Thyroid gland (tissue), 4 donors: ENCODE data around the gene PTPRJ.

Experiments
- POLR2A ChIP-seq, 2 donors: fragments of 450-650 bp; IDR thresholded peaks; one replicate each; pipeline ENCODE4 v1.6.1; 2017; ENCODE audit warnings: antibody characterized with exemption in 2 of 2, mild to moderate bottlenecking in 2 of 2, moderate library complexity in 1 of 2
- TF ChIP-seq, protein P1 (sequence below), 6 experiments: fragments of 200-600 bp in 3 of 6; fragments of 450-650 bp in 3 of 6; sonication (generic) in 3 of 6; IDR thresholded peaks; one replicate each; pipeline ENCODE4 v1.5.1; 2016 to 2019; ENCODE audit warnings: antibody characterized with exemption in 6 of 6, mild to moderate bottlenecking in 2 of 6, inconsistent platforms in 1 of 6, moderate library complexity in 1 of 6

- TF ChIP-seq, protein P1, sequence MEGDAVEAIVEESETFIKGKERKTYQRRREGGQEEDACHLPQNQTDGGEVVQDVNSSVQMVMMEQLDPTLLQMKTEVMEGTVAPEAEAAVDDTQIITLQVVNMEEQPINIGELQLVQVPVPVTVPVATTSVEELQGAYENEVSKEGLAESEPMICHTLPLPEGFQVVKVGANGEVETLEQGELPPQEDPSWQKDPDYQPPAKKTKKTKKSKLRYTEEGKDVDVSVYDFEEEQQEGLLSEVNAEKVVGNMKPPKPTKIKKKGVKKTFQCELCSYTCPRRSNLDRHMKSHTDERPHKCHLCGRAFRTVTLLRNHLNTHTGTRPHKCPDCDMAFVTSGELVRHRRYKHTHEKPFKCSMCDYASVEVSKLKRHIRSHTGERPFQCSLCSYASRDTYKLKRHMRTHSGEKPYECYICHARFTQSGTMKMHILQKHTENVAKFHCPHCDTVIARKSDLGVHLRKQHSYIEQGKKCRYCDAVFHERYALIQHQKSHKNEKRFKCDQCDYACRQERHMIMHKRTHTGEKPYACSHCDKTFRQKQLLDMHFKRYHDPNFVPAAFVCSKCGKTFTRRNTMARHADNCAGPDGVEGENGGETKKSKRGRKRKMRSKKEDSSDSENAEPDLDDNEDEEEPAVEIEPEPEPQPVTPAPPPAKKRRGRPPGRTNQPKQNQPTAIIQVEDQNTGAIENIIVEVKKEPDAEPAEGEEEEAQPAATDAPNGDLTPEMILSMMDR (IDR thresholded peaks at IDR 0.05) = no peak
- TF ChIP-seq POLR2A (IDR thresholded peaks at IDR 0.05) = no peak
These were observed 51.2 kb downstream of the PTPRJ start for GRCh38 chr11:48031602-48032001.
